ENCODE data around the gene UGT1A6.

DNA sequence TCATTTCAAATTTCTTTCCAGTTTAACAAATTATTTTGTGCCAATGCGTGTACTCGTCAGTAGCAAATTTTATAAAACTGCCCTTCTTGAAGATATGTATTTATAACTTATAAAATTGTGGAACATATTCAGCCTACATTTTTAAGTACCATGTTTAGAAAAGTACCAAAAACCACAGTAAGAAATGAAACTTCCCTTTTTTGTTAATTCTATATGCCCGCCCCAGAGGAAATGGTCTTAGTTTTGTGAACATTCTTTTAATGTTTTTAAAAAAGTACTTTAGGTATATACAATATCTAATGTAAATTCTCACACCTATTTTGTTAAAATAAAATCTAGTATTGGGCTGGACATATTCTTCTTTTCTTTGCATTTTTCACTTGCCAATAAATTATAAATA is 19.8 kb upstream of the UGT1A6 start:
- TF ChIP-seq, protein P1, sequence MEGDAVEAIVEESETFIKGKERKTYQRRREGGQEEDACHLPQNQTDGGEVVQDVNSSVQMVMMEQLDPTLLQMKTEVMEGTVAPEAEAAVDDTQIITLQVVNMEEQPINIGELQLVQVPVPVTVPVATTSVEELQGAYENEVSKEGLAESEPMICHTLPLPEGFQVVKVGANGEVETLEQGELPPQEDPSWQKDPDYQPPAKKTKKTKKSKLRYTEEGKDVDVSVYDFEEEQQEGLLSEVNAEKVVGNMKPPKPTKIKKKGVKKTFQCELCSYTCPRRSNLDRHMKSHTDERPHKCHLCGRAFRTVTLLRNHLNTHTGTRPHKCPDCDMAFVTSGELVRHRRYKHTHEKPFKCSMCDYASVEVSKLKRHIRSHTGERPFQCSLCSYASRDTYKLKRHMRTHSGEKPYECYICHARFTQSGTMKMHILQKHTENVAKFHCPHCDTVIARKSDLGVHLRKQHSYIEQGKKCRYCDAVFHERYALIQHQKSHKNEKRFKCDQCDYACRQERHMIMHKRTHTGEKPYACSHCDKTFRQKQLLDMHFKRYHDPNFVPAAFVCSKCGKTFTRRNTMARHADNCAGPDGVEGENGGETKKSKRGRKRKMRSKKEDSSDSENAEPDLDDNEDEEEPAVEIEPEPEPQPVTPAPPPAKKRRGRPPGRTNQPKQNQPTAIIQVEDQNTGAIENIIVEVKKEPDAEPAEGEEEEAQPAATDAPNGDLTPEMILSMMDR (conservative IDR thresholded peaks at IDR 0.05) = no peak
- no peak for TF ChIP-seq EZH2 (IDR thresholded peaks at IDR 0.05; ENCODE audit: low read depth)
